ENCODE data around the gene PSMB5. TPM values are rescaled to one million over a fixed set of nuclear protein-coding genes. Genes with fewer than 3 reads are reported as not detected.

The PSMB5 gene
- total and polyA plus RNA-seq, 2 of the 13 experiments (the other 11 are each of a cell fraction or from before 2014, with no cell fraction given), result 705 to 871 TPM

GRCh38 chr14:22982477-22983245 lies 52.0 kb downstream of the PSMB5 start, which contains the start of gene AJUBA (continued):
- TF ChIP-seq ZNF768 (CRISPR knock-in tag; IDR thresholded peaks at IDR 0.05) (peak; percentile 90), ZNF512 (CRISPR knock-in tag; IDR thresholded peaks at IDR 0.05) (peak; percentile 96), ZBTB2 (CRISPR knock-in tag; IDR thresholded peaks at IDR 0.05; ENCODE audit: low read depth) (no peak), TEAD2 (CRISPR knock-in tag; IDR thresholded peaks at IDR 0.05) (no peak), RNF2 (conservative IDR thresholded peaks at IDR 0.05; ENCODE audit: low read depth) (peak; percentile 96), ZSCAN22 (CRISPR knock-in tag; IDR thresholded peaks at IDR 0.05) (no peak; the same call in 1 of the 2 replicates), MZF1 (CRISPR knock-in tag; IDR thresholded peaks at IDR 0.05; ENCODE audit: borderline replicate concordance) (peak; percentile 99), USF2 (IDR thresholded peaks at IDR 0.05; ENCODE audit: low read depth, low read length) (no peak), USF2 (CRISPR knock-in tag; IDR thresholded peaks at IDR 0.05; ENCODE audit: borderline replicate concordance) (no peak), TBX3 (IDR thresholded peaks at IDR 0.05; ENCODE audit: borderline replicate concordance) (peak; percentile 99), HNRNPL (IDR thresholded peaks at IDR 0.05; ENCODE audit: low read depth, low read length) (peak; percentile 81), TCF12 (IDR thresholded peaks at IDR 0.05) (no peak), TCF12 (CRISPR knock-in tag; IDR thresholded peaks at IDR 0.05) (no peak), ZNF713 (CRISPR knock-in tag; IDR thresholded peaks at IDR 0.05) (peak; percentile 64; the same call in 1 of the 2 replicates), TERF1 (CRISPR knock-in tag; IDR thresholded peaks at IDR 0.05) (no peak), ZNF17 (CRISPR knock-in tag; IDR thresholded peaks at IDR 0.05) (no peak), AHR (CRISPR knock-in tag; IDR thresholded peaks at IDR 0.05) (no peak; the same call in none of the 2 replicates), ZNF788 (CRISPR knock-in tag; IDR thresholded peaks at IDR 0.05; ENCODE audit: borderline replicate concordance) (peak; percentile 100), NFATC3 (CRISPR knock-in tag; IDR thresholded peaks at IDR 0.05) (peak; percentile 89), STAG1 (CRISPR knock-in tag; IDR thresholded peaks at IDR 0.05) (no peak), RAD21 (CRISPR knock-in tag; IDR thresholded peaks at IDR 0.05) (peak; percentile 64), PATZ1 (CRISPR knock-in tag; IDR thresholded peaks at IDR 0.05) (peak; percentile 99)
